HepG2 (cell line): ENCODE results near the gene IRX4. TPM values are rescaled to one million over a fixed set of nuclear protein-coding genes. Genes with fewer than 3 reads are reported as not detected.

Experiments
- ATAC-seq: fragments of 200-7000 bp; cut with Tn5 transposase; 3 replicates; pipeline ENCODE4 v1.9.1; 2020; ENCODE audit warnings: mild to moderate bottlenecking, moderate library complexity
- BruUV-seq: library from RNA; stranded (reverse); fragments of 400-500 nt; replicated peaks from 2 replicates; lab custom pipeline; 2021; lab: Mats Ljungman, UMichigan
- CTCF ChIA-PET: fragments of 300-600 bp; formaldehyde crosslinking; extraction: SDS; loops from one replicate; lab custom pipeline; 2021; ENCODE audit warnings: low total read pairs, inconsistent platforms, low intra/inter-chr PET ratio; lab: Yijun Ruan, JAX
- POLR2A ChIA-PET: fragments of 350-600 bp; sonication (Branson Sonifier 250); formaldehyde crosslinking; loops from one replicate; lab custom pipeline; 2020; ENCODE audit warnings: antibody characterized with exemption, inconsistent platforms; lab: Yijun Ruan, JAX
- DNase-seq: peaks from one replicate; pipeline ENCODE4 v3.0.0-alpha.2; 2015; ENCODE audit warnings: low spot score
- FAIRE-seq: peaks from 3 replicates; lab custom pipeline; 2011; peaks lifted over from hg19 to GRCh38; lab: Jason Lieb, UNC
- H2AFZ ChIP-seq: one replicate; pipeline ENCODE4 v1.6.1; 2011; ENCODE audit warnings: low read length, inconsistent platforms
- H3K27ac ChIP-seq: fragments of 300-600 bp; 3 replicates; pipeline ENCODE4 v1.8.0; 2011; ENCODE audit warnings: mixed run types, mild to moderate bottlenecking, mixed read lengths, low read length, inconsistent platforms; ENCODE audit not compliant: insufficient read depth; ENCODE audit errors: extremely low read length
- H3K27me3 ChIP-seq, 2 experiments: fragments of 200-600 bp in 1 of 2; 2 replicates in 1 of 2; 3 replicates in 1 of 2; pipeline versions ENCODE4 v1.6.0 to v1.8.0; 2011; ENCODE audit warnings: low read length in 2 of 2, mild to moderate bottlenecking in 2 of 2, moderate library complexity in 2 of 2, inconsistent platforms in 1 of 2; ENCODE audit not compliant: insufficient read depth in 2 of 2, control insufficient read depth in 1 of 2
- H3K36me3 ChIP-seq, 2 experiments: fragments of 200-600 bp in 1 of 2; replicated peaks in 1 of 2; 2 replicates in 1 of 2; 3 replicates in 1 of 2; pipeline versions ENCODE4 v1.5.1 to v1.8.0; 2011; ENCODE audit warnings: low read length in 2 of 2, inconsistent platforms in 1 of 2; ENCODE audit not compliant: insufficient read depth in 2 of 2, control insufficient read depth in 1 of 2
- H3K4me1 ChIP-seq: 2 replicates; pipeline ENCODE4 v1.5.1; 2012; ENCODE audit warnings: low read length, inconsistent platforms; ENCODE audit not compliant: insufficient read depth
- H3K4me2 ChIP-seq: 2 replicates; pipeline ENCODE4 v1.6.0; 2011; ENCODE audit warnings: low read depth, low read length, inconsistent platforms
- H3K4me3 ChIP-seq, 3 experiments: fragments of 200-600 bp in 1 of 3; sonication (generic), shearing (Covaris generic) in 1 of 3; replicated peaks in 1 of 3; 2 replicates each; pipeline ENCODE4 v1.5.1; 2011 to 2016; ENCODE audit warnings: low read length in 3 of 3, inconsistent platforms in 2 of 3, low read depth in 2 of 3, mild to moderate bottlenecking in 2 of 3, control low read depth in 1 of 3, mixed read lengths in 1 of 3; ENCODE audit not compliant: insufficient read depth in 1 of 3
- H3K79me2 ChIP-seq: one replicate; pipeline ENCODE4 v1.6.1; 2011; ENCODE audit warnings: low read length, inconsistent platforms; ENCODE audit not compliant: insufficient read depth
- H3K9ac ChIP-seq: 2 replicates; pipeline ENCODE4 v1.6.0; 2011; ENCODE audit warnings: mild to moderate bottlenecking, low read depth, low read length, inconsistent platforms; ENCODE audit not compliant: insufficient read depth
- H3K9me3 ChIP-seq: 2 replicates; pipeline ENCODE4 v1.5.1; 2012; ENCODE audit warnings: mild to moderate bottlenecking, low read length
- H4K20me1 ChIP-seq: 2 replicates; pipeline ENCODE4 v1.6.0; 2011; ENCODE audit warnings: inconsistent platforms, mild to moderate bottlenecking, low read length, moderate library complexity; ENCODE audit not compliant: insufficient read depth
- AKAP8 ChIP-seq: sonication (generic); formaldehyde crosslinking; IDR thresholded peaks from 2 replicates; pipeline ENCODE4 v1.5.1; 2020; ENCODE audit warnings: mild to moderate bottlenecking, missing genetic modification reagents
- GTF3A ChIP-seq: sonication (generic); formaldehyde crosslinking; conservative IDR thresholded peaks from 2 replicates; pipeline ENCODE4 v1.4.0; 2020; ENCODE audit warnings: mild to moderate bottlenecking, missing genetic modification reagents
- HNF4G ChIP-seq, 2 experiments: sonication (generic) in 1 of 2; formaldehyde crosslinking in 1 of 2; IDR thresholded peaks; 2 replicates each; pipeline versions ENCODE4 v1.4.0 to v1.6.1; 2011 to 2020; ENCODE audit warnings: borderline replicate concordance in 2 of 2, low read depth in 2 of 2, mild to moderate bottlenecking in 2 of 2, low read length in 1 of 2, missing genetic modification reagents in 1 of 2, moderate library complexity in 1 of 2
- MAF1 ChIP-seq: sonication (generic); formaldehyde crosslinking; IDR thresholded peaks from 2 replicates; pipeline ENCODE4 v1.5.0; 2020; ENCODE audit warnings: missing genetic modification reagents, borderline replicate concordance
- SRF ChIP-seq: IDR thresholded peaks from 2 replicates; pipeline ENCODE4 v1.6.1; 2011; ENCODE audit warnings: mild to moderate bottlenecking, low read depth, low read length, moderate library complexity
- XBP1 ChIP-seq: sonication (generic); formaldehyde crosslinking; IDR thresholded peaks from 2 replicates; pipeline ENCODE4 v1.5.0; 2020; ENCODE audit warnings: missing genetic modification reagents
- ZFP82 ChIP-seq: sonication (generic); formaldehyde crosslinking; IDR thresholded peaks from 2 replicates; pipeline ENCODE4 v1.5.1; 2020; ENCODE audit warnings: mild to moderate bottlenecking, missing genetic modification reagents, borderline replicate concordance
- ZMYM2 ChIP-seq: sonication (generic); formaldehyde crosslinking; IDR thresholded peaks from 2 replicates; pipeline ENCODE4 v1.8.0; 2022; ENCODE audit warnings: mild to moderate bottlenecking, missing genetic modification reagents
- ZNF263 ChIP-seq: sonication (generic); formaldehyde crosslinking; IDR thresholded peaks from 2 replicates; pipeline ENCODE4 v1.4.0; 2020; ENCODE audit warnings: missing genetic modification reagents
- ZNF570 ChIP-seq: sonication (generic); formaldehyde crosslinking; IDR thresholded peaks from 2 replicates; pipeline ENCODE4 v1.4.0; 2020; ENCODE audit warnings: mild to moderate bottlenecking, missing genetic modification reagents, borderline replicate concordance
- ZNF615 ChIP-seq: sonication (generic); formaldehyde crosslinking; IDR thresholded peaks from 2 replicates; pipeline ENCODE4 v1.5.0; 2020; ENCODE audit warnings: mild to moderate bottlenecking, missing genetic modification reagents, borderline replicate concordance
- ZNF709 ChIP-seq: sonication (generic); formaldehyde crosslinking; IDR thresholded peaks from 2 replicates; pipeline ENCODE4 v1.5.0; 2020; ENCODE audit warnings: mild to moderate bottlenecking, missing genetic modification reagents
- ZNF792 ChIP-seq: IDR thresholded peaks from 2 replicates; pipeline ENCODE4 v1.6.1; 2016
- WGBS: methylation state at CpG from one replicate; pipeline ENCODE4 v1.1.6; 2017; ENCODE audit warnings: low lambda C conversion rate; 5-methylcytosine and 5-hydroxymethylcytosine counted together
- in situ Hi-C: cut with HindIII; loops from 2 replicates; pipeline ENCODE4 v1.10.0; 2017; ENCODE audit warnings: low pct_unique_long_range_greater_than_20kb; ENCODE audit not compliant: extremely low pct_ligation_motif_present
- intact Hi-C: fragments of 100-400 bp; cut with micrococcal nuclease; formaldehyde crosslinking; loops from one replicate; pipeline ENCODE4 v1.10.0; 2022; ENCODE audit not compliant: unreplicated experiment
- polyA plus RNA-seq, 8 experiments: library from polyadenylated mRNA; depleted of rRNA in 3 of 8; stranded (reverse) in 7 of 8; unstranded in 1 of 8; fragments of >200 nt; fragmentation: Illumina TruSeq in 4 of 8; extraction: Trizol in 4 of 8; gene quantifications; 2 replicates each; pipeline versions ENCODE4 v1.2.1 to v1.2.3, GENCODE V29; 2011 to 2016; ENCODE audit warnings: low read depth in 4 of 8, missing spikeins in 1 of 8, mixed read lengths in 1 of 8; ENCODE audit not compliant: insufficient read depth in 1 of 8
- total RNA-seq, 5 experiments: library from RNA; depleted of rRNA; stranded (reverse); fragments of >200 nt; fragmentation: Illumina TruSeq; extraction: Trizol; gene quantifications; 2 replicates each; pipeline ENCODE4 v1.2.3, GENCODE V29; 2016; ENCODE audit warnings: low read depth in 1 of 5
- TF ChIP-seq, protein P1 (sequence below): IDR thresholded peaks from 2 replicates; pipeline ENCODE4 v1.6.1; 2016; ENCODE audit warnings: low read depth
- TF ChIP-seq, protein P2 (sequence below): conservative IDR thresholded peaks from 2 replicates; pipeline ENCODE4 v1.6.1; 2018; ENCODE audit warnings: missing genetic modification reagents
- TF ChIP-seq, protein P3 (sequence below): sonication (generic); formaldehyde crosslinking; IDR thresholded peaks from 2 replicates; pipeline ENCODE4 v1.4.0; 2020; ENCODE audit warnings: missing genetic modification reagents, mild to moderate bottlenecking, borderline replicate concordance
- TF ChIP-seq, protein P4 (sequence below): sonication (generic); formaldehyde crosslinking; IDR thresholded peaks from 2 replicates; pipeline ENCODE4; 2020; ENCODE audit warnings: missing genetic modification reagents, mild to moderate bottlenecking, borderline replicate concordance
- TF ChIP-seq, protein P5 (sequence below): sonication (generic); formaldehyde crosslinking; IDR thresholded peaks from 2 replicates; pipeline ENCODE4 v1.5.0; 2020; ENCODE audit warnings: mild to moderate bottlenecking, low read depth, missing genetic modification reagents, borderline replicate concordance

The IRX4 gene
- total and polyA plus RNA-seq, 2 of the 13 experiments (the other 11 are each of a cell fraction or from before 2014, with no cell fraction given): not detected

DNA sequence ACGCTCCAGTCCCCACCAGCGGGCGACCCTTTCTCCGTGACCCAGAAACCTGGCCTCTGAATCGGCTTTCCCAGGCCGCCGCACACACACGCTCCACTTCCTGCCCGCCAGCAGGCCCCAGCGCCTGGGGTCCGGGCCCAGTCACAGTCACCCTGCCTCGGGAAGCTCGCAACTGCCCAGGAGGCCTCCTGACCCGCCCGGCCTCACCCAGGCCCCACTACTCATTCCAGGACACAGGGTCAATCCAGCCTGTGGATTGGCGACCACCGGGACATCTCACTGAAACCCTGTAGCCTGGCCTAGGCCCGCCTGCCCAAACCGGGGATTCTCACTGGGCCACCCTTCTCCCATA, 2.7 kb upstream of the IRX4 start:
- ChIA-PET POLR2A (no interaction called here), CTCF (no interaction called here)
- intact Hi-C loops: no loop called here
- Histone ChIP-seq H3K4me1 (no peaks in the 10 kb centered on the region), H3K9ac (no peak overlapping the region), H3K27me3 (peaks cover 3 to 56% of the 10 kb centered on the region in 2 experiments), H3K36me3 (no peaks in the 10 kb centered on the region), H4K20me1 (no peaks in the 10 kb centered on the region), H3K9me3 (no peaks in the 10 kb centered on the region), H2AFZ (no peak overlapping the region), H3K27ac (no peak overlapping the region), H3K4me3 (no peak overlapping the region), H3K4me2 (no peak overlapping the region), H3K79me2 (no peaks in the 10 kb centered on the region)
- FAIRE-seq (no peak), DNase-seq (no peak), ATAC-seq (no peak)
- BruUV-seq: no TSS peak
- 11% methylated on average over 8 of the region's 19 CpGs for whole genome bisulfite sequencing
- in situ Hi-C loops: no loop called here
- TF ChIP-seq XBP1 (CRISPR knock-in tag) (no peak), ZNF709 (no peak), ZNF570 (CRISPR knock-in tag) (no peak), ZNF263 (CRISPR knock-in tag) (no peak), ZMYM2 (no peak), AKAP8 (CRISPR knock-in tag) (no peak), MAF1 (no peak), GTF3A (CRISPR knock-in tag) (no peak), HNF4G (IDR thresholded peaks at IDR 0.05; ENCODE audit: borderline replicate concordance, low read depth, low read length) (no peak), HNF4G (CRISPR knock-in tag; IDR thresholded peaks at IDR 0.05; ENCODE audit: borderline replicate concordance, low read depth) (no peak), ZNF792 (CRISPR knock-in tag) (no peak), ZFP82 (CRISPR knock-in tag) (no peak), ZNF615 (CRISPR knock-in tag) (no peak), SRF (no peak)
- TF ChIP-seq, protein P1, sequence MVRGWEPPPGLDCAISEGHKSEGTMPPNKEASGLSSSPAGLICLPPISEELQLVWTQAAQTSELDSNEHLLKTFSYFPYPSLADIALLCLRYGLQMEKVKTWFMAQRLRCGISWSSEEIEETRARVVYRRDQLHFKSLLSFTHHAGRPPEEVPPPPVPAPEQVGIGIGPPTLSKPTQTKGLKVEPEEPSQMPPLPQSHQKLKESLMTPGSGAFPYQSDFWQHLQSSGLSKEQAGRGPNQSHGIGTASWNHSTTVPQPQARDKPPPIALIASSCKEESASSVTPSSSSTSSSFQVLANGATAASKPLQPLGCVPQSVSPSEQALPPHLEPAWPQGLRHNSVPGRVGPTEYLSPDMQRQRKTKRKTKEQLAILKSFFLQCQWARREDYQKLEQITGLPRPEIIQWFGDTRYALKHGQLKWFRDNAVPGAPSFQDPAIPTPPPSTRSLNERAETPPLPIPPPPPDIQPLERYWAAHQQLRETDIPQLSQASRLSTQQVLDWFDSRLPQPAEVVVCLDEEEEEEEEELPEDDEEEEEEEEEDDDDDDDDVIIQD (CRISPR knock-in tag): no peak
- TF ChIP-seq, protein P2, sequence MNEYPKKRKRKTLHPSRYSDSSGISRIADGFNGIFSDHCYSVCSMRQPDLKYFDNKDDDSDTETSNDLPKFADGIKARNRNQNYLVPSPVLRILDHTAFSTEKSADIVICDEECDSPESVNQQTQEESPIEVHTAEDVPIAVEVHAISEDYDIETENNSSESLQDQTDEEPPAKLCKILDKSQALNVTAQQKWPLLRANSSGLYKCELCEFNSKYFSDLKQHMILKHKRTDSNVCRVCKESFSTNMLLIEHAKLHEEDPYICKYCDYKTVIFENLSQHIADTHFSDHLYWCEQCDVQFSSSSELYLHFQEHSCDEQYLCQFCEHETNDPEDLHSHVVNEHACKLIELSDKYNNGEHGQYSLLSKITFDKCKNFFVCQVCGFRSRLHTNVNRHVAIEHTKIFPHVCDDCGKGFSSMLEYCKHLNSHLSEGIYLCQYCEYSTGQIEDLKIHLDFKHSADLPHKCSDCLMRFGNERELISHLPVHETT (CRISPR knock-in tag): no peak
- TF ChIP-seq, protein P3, sequence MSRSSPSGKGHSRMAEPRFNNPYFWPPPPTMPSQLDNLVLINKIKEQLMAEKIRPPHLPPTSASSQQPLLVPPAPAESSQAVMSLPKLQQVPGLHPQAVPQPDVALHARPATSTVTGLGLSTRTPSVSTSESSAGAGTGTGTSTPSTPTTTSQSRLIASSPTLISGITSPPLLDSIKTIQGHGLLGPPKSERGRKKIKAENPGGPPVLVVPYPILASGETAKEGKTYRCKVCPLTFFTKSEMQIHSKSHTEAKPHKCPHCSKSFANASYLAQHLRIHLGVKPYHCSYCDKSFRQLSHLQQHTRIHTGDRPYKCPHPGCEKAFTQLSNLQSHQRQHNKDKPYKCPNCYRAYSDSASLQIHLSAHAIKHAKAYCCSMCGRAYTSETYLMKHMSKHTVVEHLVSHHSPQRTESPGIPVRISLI (CRISPR knock-in tag): no peak
- TF ChIP-seq, protein P4, sequence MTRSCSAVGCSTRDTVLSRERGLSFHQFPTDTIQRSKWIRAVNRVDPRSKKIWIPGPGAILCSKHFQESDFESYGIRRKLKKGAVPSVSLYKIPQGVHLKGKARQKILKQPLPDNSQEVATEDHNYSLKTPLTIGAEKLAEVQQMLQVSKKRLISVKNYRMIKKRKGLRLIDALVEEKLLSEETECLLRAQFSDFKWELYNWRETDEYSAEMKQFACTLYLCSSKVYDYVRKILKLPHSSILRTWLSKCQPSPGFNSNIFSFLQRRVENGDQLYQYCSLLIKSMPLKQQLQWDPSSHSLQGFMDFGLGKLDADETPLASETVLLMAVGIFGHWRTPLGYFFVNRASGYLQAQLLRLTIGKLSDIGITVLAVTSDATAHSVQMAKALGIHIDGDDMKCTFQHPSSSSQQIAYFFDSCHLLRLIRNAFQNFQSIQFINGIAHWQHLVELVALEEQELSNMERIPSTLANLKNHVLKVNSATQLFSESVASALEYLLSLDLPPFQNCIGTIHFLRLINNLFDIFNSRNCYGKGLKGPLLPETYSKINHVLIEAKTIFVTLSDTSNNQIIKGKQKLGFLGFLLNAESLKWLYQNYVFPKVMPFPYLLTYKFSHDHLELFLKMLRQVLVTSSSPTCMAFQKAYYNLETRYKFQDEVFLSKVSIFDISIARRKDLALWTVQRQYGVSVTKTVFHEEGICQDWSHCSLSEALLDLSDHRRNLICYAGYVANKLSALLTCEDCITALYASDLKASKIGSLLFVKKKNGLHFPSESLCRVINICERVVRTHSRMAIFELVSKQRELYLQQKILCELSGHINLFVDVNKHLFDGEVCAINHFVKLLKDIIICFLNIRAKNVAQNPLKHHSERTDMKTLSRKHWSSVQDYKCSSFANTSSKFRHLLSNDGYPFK (CRISPR knock-in tag): no peak
- TF ChIP-seq, protein P5, sequence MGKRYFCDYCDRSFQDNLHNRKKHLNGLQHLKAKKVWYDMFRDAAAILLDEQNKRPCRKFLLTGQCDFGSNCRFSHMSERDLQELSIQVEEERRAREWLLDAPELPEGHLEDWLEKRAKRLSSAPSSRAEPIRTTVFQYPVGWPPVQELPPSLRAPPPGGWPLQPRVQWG (CRISPR knock-in tag): no peak
